Measurements from ENCODE around the gene ZNF335. TPM values are rescaled to one million over a fixed set of nuclear protein-coding genes. Genes with fewer than 3 reads are reported as not detected.

ZNF335 gene
- total and polyA plus RNA-seq, 2 of the 13 experiments (the other 11 are each of a cell fraction or from before 2014, with no cell fraction given), result 9.7 to 13.7 TPM

- TF ChIP-seq, protein P1, sequence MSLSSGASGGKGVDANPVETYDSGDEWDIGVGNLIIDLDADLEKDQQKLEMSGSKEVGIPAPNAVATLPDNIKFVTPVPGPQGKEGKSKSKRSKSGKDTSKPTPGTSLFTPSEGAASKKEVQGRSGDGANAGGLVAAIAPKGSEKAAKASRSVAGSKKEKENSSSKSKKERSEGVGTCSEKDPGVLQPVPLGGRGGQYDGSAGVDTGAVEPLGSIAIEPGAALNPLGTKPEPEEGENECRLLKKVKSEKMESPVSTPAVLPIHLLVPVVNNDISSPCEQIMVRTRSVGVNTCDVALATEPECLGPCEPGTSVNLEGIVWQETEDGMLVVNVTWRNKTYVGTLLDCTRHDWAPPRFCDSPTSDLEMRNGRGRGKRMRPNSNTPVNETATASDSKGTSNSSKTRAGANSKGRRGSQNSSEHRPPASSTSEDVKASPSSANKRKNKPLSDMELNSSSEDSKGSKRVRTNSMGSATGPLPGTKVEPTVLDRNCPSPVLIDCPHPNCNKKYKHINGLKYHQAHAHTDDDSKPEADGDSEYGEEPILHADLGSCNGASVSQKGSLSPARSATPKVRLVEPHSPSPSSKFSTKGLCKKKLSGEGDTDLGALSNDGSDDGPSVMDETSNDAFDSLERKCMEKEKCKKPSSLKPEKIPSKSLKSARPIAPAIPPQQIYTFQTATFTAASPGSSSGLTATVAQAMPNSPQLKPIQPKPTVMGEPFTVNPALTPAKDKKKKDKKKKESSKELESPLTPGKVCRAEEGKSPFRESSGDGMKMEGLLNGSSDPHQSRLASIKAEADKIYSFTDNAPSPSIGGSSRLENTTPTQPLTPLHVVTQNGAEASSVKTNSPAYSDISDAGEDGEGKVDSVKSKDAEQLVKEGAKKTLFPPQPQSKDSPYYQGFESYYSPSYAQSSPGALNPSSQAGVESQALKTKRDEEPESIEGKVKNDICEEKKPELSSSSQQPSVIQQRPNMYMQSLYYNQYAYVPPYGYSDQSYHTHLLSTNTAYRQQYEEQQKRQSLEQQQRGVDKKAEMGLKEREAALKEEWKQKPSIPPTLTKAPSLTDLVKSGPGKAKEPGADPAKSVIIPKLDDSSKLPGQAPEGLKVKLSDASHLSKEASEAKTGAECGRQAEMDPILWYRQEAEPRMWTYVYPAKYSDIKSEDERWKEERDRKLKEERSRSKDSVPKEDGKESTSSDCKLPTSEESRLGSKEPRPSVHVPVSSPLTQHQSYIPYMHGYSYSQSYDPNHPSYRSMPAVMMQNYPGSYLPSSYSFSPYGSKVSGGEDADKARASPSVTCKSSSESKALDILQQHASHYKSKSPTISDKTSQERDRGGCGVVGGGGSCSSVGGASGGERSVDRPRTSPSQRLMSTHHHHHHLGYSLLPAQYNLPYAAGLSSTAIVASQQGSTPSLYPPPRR (CRISPR knock-in tag; IDR thresholded peaks at IDR 0.05; ENCODE audit: borderline replicate concordance), result peak; percentile 64
- 0 out of 2 replicates have a peak, but pooled peaks have one; percentile 20 for TF ChIP-seq ZNF776 (CRISPR knock-in tag; IDR thresholded peaks at IDR 0.05)
- TF ChIP-seq ZNF121 (CRISPR knock-in tag; IDR thresholded peaks at IDR 0.05), result peak; percentile 50; the same call in 1 of the 2 replicates
- TF ChIP-seq, protein P2, sequence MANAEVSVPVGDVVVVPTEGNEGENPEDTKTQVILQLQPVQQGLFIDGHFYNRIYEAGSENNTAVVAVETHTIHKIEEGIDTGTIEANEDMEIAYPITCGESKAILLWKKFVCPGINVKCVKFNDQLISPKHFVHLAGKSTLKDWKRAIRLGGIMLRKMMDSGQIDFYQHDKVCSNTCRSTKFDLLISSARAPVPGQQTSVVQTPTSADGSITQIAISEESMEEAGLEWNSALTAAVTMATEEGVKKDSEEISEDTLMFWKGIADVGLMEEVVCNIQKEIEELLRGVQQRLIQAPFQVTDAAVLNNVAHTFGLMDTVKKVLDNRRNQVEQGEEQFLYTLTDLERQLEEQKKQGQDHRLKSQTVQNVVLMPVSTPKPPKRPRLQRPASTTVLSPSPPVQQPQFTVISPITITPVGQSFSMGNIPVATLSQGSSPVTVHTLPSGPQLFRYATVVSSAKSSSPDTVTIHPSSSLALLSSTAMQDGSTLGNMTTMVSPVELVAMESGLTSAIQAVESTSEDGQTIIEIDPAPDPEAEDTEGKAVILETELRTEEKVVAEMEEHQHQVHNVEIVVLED (CRISPR knock-in tag; IDR thresholded peaks at IDR 0.05; ENCODE audit: borderline replicate concordance), result no peak
- TF ChIP-seq THYN1 (CRISPR knock-in tag; IDR thresholded peaks at IDR 0.05; ENCODE audit: borderline replicate concordance, low read depth), result no peak
- no peak for TF ChIP-seq ELF4 (CRISPR knock-in tag; IDR thresholded peaks at IDR 0.05; ENCODE audit: borderline replicate concordance)
- peak; percentile 62; the same call in 1 of the 2 replicates for TF ChIP-seq KDM5B (CRISPR knock-in tag; IDR thresholded peaks at IDR 0.05; ENCODE audit: borderline replicate concordance)
- peak; percentile 54; the same call in 1 of the 2 replicates for TF ChIP-seq THAP9 (CRISPR knock-in tag; IDR thresholded peaks at IDR 0.05; ENCODE audit: borderline replicate concordance)
- no peak for TF ChIP-seq PCBP2 (optimal IDR thresholded peaks at IDR 0.05; ENCODE audit: low read depth, low read length, poor library complexity, severe bottlenecking)
- no peak for TF ChIP-seq POLR2G (IDR thresholded peaks at IDR 0.05; ENCODE audit: low read depth, low read length)
- TF ChIP-seq ZMYM2 (CRISPR knock-in tag; IDR thresholded peaks at IDR 0.05), result peak; percentile 70; the same call in 1 of the 2 replicates
- TF ChIP-seq HBP1 (CRISPR knock-in tag; IDR thresholded peaks at IDR 0.05; ENCODE audit: low read depth), result peak; percentile 56; the same call in 1 of the 2 replicates
- TF ChIP-seq ZNF777 (CRISPR knock-in tag; IDR thresholded peaks at IDR 0.05), result no peak
- no peak for TF ChIP-seq SRF (IDR thresholded peaks at IDR 0.05; ENCODE audit: low read depth, low read length)
- TF ChIP-seq ZNF616 (CRISPR knock-in tag; IDR thresholded peaks at IDR 0.05; ENCODE audit: low read depth), result 0 out of 2 replicates have a peak, but pooled peaks have one; percentile 48
- TF ChIP-seq TARDBP (CRISPR knock-in tag; IDR thresholded peaks at IDR 0.05), result peak; percentile 66; the same call in 1 of the 2 replicates
- TF ChIP-seq ZNF879 (CRISPR knock-in tag; IDR thresholded peaks at IDR 0.05), result 0 out of 2 replicates have a peak, but pooled peaks have one; percentile 57
These were observed 62.0 kb downstream of the ZNF335 start (continued) for GRCh38 chr20:45909817-45910669.

All from HepG2 (cell line).